Measurements from ENCODE around the gene NKAIN4.

Gene NKAIN4

DNA sequence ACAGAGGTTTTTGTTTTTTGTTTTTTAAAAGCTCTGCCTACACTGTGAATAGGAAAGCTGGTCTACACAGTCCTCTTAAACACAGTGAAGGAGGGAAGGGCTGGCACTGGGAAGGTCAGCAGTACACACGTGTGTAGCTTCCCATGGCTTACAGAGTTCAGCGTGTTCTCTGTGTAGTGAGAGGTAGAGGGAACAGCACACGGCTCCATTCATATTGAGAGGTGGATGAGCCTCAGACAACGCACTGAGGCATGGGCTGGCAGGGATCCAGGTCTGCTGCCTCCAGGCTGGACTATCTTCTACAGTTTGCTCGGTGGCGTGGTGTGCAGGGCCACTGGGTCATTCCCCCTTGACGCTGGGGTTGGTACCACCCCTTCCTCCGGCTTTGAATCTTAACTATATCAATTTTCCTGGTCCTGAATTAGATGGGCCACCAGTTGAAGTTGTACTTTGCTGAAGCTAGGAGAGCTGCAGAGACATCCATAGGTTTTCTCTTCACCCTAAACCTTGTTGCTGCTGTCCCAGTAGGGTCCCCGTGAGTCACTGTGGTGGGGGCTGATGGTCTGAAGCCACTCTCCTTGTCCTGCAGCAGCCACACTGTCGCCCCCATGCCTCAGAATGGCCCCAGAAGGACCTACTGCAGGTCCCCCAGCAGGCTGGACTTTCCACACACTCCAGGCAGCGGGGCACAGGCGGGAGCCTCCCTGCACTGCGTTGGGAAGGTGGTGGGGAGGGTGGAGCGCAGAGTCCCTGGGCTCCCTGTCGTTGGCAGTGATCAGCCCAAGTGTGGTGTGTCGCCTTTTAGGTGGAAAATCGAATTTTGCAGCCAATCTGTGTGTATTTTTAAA, 20.3 kb upstream of the NKAIN4 start:
- DNase-seq (ENCODE audit: low read depth) = no peak

DNA sequence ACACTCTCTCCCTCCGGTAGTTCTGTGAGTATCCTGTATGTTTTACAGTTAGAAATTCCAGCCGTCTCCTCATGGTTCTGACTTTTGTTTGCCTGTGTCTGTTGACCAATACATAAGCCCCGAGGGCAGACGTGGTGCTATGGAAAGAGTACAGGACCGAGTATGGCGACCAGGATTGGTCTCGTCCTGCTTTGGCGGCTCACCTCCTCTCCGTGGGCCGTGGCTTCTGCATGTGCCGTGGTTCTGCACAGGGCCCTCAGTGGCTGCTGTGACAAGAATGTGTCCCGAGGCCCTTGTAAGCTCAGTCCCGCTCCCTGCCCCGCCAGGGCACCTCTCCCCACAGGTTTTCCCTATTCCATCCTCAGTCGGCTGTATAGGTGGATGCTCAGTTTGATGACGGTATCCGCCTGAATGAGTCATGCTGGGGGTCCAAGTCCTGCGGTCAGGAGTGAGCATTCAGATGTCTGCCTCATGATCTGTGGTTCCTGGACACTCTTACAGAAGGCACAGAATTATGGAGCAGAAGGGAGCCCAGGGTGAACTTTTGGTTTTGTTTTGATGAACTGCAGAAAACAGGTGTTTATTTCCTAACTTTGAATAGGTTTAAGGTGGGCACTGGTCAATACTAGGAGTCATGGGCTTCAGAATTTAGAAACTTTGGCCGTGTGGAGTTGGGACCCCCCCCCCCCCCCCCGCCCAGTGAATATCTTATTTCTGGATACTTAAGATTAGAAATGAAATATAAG, 19.5 kb upstream of the NKAIN4 start:
- no peak for DNase-seq (ENCODE audit: low read depth)

DNA sequence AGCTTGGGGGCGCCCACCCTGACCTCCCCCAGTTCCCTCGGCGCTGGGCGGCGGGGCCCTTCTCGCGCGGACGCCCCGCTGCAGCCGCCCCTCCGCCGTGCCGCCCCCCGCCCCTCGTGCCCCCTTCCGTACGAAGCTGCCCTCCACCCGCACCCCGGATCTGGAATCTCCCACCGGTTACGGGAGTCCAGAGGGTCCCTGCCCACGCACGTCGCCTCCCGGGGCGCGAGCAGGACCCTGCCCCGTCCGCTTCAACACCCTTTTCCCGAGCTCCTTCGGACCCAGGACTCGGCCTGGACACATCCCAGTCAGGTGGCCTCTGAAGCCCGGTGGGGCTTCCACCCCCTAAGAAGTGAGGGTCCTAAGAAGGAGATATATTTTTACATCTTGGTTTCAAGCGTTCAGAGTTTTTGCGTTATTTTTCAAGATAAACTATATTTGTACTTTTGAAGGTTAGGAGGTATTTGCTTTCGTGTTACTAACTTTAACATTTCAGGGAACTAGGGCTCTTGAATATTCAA, 18.9 kb upstream of the NKAIN4 start:
- no peak for DNase-seq (ENCODE audit: low read depth)

DNA sequence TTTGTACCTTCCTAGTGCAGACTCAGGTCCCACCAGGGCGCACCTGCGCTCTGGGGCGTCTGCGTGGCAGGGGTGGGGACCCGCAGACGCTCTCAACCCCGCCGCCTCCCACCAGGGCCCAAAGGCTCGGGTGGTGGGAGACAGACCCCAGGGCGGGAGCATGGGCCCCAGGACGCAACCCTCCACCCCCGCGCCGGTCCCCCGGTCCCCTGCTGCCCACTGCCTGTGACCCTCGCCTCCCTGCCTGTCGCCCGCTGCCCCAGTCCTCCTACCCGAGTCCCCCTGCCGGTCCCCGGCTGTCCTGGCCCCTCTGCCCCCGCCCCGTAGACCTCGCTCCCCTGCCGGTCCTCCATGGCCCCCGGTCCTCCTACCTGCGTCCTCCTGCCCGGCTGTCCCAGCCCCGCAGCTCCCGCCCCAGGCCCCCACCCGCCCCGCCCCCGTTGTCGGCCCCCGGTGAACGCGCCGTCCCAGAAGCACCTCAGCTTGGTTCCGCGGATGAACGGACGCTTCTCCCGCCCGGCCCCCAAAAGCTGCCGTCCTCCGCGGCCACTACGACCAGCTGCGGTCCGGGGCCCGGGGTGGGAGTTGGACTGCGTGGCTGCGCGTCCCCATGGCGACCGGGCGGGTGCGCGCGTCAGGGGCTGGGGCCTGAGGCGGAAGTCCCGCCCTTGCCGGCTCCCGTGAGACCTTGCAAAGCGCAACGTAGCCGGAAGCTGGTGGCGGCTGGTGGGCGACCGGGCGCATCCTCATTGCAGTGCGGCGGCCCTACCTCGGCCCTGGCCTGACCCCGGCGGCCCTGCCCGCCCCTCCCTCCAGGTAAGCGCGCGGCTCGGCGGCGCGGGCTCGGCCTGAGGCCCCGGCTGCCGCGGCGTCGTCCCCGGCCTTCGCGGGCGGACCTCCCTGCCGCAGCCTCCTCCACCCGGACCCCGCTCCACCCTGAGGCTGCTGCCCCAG, 18.1 kb upstream of the NKAIN4 start, which contains the start of gene ARFGAP1:
Gene ARFGAP1 (plus strand): TSS at position 709 of the 954 bp plus-strand sequence. CDS start 2,768 bp downstream, outside the sequence.
- DNase-seq (ENCODE audit: low read depth) = peak; percentile 75

DNA sequence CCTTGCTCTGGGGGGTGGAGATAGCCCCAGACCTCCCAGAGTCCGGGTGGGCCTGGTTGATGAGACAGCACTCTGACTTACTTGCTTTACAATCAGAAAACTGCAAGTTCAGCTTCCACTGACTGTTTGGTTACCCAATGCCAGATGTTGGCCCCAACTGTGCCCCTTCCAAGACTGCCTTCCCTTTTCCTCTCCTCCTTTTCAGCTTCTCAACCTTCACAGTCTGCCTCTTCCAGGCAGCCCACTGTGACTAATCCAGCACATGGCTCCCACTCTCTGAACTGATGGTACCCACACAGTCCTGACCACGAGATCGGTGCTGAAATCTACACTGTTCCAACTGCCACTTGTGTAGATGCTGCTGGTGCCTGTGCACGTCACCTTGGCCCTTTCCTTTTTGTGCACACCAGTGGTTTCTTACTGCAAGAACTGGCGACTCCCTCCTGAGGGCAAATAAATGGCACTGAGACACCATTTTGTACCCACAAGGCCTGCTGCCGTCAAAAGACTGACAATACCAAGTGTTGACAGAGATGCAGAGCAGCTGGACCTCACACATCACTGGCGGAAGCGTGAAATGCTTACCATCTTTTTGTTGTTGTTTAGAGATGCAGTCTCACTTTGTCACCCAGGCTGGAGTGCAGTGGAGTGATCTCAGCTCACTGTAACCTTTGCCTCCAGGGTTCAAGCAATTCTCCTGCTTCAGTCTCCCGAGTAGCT, 16.5 kb upstream of the NKAIN4 start:
- DNase-seq (ENCODE audit: low read depth) = no peak

DNA sequence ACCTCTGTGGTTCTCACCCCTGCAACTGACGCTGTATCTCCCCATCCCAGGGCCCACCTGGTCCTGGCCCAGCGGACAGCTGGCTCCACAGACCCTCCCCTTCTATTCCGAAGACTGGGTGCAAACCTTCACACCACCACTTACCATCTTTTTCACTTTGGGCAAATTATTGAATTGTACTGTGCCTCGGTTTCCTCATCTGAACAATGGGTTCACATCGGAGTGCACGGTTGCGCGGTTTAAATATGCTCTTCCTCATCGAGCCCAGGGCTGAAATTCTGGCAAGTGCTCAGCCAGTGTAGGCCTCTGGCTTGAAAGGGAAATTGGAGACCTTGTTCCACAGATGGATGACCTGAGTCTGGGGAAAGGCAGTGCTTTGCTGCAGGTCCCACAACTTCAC, 15.5 kb upstream of the NKAIN4 start:
- DNase-seq (ENCODE audit: low read depth) = no peak

DNA sequence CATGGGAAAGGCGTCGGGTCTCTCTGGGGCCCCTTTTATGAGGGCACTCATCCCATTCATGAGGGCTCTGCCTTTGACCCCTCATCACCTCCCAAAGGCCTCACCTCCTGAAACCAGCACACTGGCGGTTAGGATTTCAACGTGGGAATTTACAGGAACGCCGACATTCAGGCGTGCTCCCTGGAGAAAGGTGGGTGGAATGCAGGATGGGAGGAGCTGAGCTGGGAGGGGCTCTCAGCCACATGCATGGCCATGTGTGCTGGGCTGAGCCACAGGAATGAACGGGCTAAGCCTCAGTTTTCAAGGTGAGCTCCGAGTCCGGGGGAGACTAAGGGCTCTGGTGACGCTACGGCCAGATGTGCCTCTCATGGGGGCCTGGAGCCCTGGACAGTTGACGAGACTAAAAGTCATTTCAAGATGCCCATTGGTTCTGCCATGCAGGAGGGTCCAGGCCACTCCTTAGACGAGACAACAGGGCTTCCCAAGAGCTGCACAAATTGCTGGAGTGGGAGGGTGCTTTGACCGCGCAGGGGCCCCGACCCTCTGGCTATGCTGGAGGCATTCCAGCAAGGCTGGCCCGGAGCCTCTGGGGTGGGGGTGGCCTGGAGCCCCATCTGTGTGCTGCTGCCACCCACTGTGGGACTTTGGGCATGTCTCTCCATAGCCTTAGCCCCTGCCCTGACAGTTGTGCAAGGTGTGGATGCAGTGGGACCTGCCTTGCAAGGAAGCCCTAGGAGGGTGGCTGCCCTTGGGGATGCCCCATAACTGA, 14.6 kb upstream of the NKAIN4 start:
- no peak for DNase-seq (ENCODE audit: low read depth)

DNA sequence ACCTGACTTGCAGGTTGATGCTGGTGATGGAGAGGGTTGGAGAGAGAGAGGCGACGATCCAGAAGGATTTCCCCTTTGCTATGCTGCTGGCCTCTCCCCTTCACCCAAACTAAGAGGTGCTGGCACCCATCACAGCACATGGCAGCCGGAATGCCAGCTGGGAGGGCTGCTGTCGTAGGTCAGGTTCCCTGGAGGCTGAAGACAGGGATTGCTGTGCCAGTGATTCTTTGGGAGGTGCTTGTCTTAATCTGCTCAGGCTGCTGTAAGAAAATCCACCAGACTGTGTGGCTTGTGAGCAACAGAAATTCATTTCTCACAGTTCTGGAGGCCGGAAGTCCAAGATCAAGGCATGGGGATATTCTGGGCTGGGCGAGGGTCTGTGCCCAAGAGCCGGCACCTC, 14.0 kb upstream of the NKAIN4 start:
- no peak for DNase-seq (ENCODE audit: low read depth)

DNA sequence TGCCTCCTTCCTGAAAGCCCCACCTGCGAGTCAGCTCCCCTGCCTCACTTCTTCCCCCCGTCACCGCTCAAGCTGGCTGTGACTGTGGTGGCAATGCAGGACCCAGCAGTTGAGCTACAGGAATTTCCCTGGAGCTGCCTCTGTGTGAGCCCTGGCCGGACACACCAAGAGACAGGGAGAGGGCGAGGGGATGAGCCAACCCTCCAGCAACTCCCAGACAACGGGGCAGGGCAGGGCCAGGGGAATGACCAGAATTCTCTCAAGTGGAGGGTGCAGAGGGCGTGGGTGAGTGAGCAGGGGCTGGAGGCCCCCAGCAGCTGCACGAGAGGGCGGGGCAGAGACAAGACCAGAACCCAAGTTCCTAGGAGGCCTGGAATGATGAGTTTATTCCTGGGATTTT, 13.4 kb upstream of the NKAIN4 start:
- no peak for DNase-seq (ENCODE audit: low read depth)

DNA sequence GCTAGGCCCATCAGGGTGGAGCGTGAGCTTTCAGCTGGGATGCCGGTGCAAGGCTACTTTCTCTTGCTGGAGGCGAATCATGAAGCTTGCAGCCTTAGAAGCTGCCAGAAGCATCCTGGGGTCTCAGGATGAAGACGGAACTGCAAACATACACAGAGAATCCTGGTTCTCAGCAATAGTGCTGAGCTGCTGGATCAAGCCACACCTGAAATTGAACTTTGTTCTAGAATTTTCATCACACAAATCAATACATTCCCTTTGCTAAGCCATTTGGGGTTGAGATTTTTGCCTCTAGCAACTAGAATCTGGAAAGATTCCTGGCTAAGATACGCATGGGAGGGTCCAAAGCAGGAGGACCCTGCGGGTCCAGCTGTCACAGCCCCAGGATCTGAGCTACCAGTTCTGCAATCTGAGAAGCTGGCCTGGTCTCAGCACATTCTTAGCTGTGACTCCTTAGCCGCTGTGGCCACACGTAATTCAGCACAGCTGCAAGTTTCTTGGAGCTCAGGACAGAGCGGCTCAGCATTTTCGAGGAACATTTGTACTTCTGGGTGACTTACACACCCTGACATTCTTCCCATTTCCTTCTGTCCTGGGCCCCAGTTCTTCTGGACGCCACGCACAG, 11.7 kb upstream of the NKAIN4 start:
- DNase-seq (ENCODE audit: low read depth) = no peak

DNA sequence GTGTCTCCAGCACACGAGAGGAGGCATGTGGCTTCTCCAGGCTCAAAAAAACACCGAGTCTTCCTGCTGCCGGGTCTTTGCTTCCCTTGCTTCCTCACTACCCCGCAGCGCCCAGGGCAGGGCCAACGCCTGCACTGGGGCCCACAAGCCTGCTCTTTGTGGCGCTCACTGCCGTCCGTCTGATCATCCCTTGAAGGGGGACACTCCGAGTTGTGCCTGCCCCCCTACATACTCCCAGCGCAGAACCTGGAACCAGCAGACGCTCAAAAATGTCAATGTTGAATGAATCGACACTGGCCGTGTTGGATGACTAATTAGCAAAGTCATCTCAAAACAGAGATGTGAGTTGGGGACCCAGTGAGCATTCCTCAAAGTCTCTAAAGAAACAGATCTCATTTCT, 10.3 kb upstream of the NKAIN4 start:
- no peak for DNase-seq (ENCODE audit: low read depth)

DNA sequence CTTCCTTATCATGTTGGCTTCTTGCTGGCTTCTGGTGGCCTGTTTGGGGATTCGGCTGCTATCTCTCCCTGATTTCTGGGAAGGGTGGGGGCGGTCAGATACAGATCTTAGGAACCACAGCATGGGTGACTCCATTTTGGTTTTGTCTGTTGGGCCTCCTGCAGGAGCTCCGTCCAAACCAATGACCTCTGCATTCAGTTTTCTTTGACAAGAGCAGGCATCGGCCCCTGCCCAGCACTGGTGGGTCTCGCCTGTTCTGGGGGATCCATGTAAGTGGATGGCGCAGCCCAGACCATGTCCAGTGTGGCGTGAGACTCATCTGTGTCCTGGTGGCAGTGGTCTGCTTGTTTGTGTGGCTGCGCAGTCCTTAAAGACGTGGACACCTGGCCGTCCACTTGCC, 9.7 kb upstream of the NKAIN4 start:
- DNase-seq (ENCODE audit: low read depth) = no peak

DNA sequence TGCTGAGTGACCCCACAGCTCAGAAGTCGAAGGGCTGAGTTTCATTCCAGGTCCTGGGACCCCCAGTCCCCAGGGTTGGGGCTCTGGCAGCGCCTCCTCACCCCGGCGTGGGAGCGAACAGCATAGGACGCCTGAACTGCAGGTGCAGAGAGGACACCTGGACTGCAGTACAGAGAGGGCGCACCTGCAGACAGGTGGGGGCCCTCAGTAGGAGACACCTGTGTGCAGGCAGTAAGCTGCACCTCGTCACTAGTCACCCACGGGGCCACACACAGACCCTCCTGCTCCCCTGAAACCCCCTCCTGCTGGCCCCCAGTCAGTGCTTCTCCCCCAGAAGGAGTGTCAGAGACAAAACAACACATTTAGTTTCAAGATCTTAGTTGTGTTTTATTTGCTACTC, 8.6 kb upstream of the NKAIN4 start:
- DNase-seq (ENCODE audit: low read depth) = no peak

DNA sequence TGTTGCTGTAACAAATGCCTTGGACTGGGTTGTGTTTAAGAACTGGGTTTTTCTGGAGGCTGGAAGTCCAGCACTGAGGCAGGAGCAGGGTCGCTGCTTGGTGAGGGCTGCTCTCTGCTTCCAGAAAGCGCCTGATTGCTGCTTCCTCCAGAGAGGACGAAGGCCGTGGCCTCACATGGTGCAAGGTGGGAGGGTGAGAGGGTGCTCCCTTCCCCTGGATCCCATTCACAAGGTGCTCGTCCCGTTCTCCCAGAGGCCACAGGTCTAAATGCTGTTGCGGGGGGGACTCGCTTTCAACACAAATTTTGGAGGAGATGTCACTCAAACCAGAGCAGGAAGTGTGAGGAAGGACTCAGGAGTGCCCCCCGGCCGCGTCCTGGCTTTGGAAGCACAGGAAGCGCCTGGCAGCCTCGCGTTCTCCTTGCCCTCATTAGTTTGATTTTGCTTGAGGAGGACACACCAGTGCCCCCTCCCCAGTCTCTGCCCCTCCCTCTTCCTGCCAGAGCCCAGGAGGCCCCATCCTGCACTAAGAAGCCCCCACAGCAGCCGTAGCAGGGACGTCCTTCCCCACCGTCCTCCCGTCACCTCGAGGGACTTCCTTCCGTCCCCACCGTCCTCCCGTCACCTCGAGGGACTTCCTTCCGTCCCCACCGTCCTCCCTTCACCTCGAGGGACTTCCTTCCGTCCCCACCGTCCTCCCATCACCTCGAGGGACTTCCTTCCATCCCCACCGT, 7.7 kb upstream of the NKAIN4 start:
- no peak for DNase-seq (ENCODE audit: low read depth)

DNA sequence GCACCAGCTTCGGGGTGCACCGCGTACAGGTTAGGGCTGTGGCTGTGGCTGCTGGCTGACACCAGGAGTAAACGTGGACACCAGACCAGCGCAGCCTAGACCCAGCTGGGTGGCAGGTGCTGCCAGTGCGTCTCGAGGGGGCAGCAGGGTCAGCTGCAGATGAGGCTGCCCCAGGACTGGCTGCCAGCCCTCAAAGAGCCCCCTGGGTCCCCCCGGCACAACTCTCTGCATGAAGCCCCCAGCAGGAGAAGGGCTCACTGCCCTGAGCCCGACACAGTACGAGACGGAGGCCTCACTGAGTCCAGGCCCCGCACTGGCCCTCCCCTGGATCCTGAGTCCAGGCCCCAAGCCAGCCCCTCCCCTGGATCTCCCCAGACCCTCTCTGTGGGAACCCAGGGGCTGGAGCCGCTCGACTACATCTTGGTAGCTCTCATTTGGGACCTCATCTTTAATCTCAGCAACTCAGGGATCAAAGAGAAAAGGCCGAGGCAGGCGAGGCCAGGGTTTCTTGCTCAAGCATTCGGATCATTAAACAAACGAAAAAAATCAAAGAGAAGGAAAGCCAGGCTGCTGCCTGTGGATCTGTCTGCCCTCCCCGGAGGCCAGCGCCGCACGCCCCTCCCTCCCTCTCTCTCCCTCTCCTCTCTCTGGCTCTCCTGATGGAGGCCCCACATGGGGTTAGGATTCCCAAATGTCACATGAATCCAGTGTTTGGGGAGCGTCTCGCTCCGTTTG, 7.0 kb upstream of the NKAIN4 start:
- DNase-seq (ENCODE audit: low read depth) = no peak

DNA sequence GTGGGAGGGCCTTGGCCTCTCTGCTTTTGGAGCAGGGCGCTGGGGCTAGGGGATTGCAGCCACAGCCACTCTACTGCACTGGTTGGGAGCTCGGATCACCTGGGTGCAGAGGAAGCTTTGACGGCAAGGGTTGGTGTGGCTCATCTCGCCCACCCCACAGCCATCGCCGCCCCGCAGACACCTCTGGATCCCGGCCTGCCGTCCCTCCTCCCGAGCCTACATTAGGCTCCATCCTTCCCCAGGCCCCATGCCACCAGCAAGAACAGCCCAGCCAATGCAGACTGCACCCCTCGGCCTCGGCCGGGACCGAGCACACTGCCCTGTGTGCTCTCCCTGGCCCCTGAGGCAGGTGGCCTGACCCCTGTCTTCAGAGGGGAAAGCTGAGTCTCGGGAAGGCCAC, 6.3 kb upstream of the NKAIN4 start:
- no peak for DNase-seq (ENCODE audit: low read depth)

DNA sequence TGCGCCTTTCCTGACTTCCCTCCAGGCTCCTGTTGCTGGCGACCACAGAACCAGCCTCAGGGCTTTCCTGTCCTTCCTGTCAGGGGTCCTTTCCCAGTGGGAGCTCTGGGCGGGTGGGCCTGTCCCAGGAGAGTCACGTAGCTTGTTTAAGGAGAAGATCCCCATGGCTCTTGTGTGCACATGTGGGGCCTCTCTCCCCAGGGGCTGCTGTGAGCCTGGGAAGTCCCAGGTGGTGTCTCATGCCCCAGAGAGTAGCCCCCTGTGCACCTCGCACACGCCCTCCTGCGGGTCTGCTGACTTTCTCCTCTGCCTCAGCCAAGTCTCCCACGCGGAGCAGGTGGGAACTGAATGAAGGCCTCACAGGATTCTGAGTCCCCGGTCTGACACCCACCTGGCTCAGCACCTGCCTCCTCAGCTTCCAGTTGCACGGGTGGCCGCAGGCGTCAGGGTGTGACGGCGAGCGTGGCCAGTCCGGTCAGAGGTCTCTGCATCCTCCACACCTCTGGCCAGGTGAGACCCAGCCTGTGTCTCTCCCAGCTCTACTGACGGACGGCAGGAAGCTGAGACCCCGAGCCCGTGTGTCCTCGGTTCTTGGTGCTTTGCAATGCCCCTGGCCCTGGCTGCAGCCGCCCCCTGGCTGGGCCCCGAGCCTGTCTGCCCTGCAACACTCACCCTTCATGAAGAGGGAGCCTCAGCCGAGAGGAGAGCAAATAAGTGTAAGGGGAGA, 5.6 kb upstream of the NKAIN4 start:
- no peak for DNase-seq (ENCODE audit: low read depth)

DNA sequence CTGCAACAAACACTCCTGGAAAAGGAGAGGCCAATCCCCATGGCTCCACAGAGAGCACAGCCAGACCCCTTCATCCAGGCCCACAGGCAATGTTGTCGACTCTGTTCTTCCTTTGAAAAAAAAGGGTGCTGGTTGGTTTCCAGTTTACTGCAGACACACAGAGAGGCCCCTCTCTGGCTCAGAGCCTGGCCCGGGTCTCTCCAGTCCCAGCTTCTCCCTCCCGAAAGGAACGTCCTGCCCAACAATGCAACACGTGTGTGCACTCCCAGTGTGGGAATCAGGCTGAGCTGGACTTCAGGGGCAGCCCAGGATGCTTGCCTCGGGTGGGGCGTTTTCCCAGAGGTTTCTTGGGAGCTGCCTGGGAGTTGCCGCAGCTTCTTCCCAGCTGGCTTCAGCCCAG, 4.5 kb upstream of the NKAIN4 start:
- no peak for DNase-seq (ENCODE audit: low read depth)

All from stimulated activated CD8-positive, alpha-beta memory T cell treated with anti-CD3 and anti-CD28 coated beads, Interleukin-7, amount 100 ng/mL, for 24 hours (primary cell).